Measurements from ENCODE around the gene KRT16. TPM values are rescaled to one million over a fixed set of nuclear protein-coding genes. Genes with fewer than 3 reads are reported as not detected.
"Not testable (repeated sequence)": the region's sequence is repeated elsewhere in the genome, so short reads cannot be mapped to it uniquely, and the experiment has no call there.

Gene KRT16
- total and polyA plus RNA-seq, 2 donors (not counting 3 experiments of a cell fraction or from before 2014, with no cell fraction given) = not detected

DNA sequence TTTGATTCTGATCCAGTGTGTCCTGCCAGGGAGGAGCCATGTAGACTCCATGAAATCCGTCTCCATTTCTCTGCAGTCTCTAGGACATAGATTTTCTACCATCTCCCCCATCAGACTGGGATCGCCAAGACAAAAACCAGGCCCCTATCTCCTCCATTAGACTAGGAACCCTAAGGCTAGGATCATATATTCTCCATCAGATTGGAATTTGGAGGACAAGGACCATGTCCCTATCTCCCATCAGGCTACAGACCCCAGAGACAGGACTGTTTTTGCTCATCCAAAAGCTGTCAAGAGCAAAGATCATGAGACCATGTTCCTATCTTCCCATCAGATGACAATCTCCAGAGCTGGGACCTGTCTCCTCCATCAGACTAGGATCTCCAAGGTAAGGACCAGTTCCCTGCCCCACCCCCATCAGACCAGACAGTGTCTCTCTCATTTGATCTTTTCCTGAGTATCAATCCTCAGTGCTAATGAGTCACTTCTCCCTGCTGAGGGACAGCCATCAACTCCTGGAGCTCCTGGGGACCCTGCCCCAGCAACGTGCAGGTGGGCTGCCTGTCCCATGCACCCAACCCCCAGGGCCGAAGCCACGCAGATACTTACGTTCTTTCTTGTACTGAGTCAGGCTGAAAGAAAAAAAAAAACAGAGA is 7.5 kb upstream of the KRT16 start:
- FAIRE-seq; H2AFZ ChIP-seq (ENCODE audit: low read depth, low read length); H3K79me2 ChIP-seq (ENCODE audit: control insufficient read depth, insufficient read depth, low read length); H3K36me3 ChIP-seq (ENCODE audit: control insufficient read depth in 2 of 2, extremely low read depth in 1 of 2, insufficient read depth in 2 of 2, low read length in 2 of 2); H3K4me3 ChIP-seq (replicated peaks in 1 of 3; ENCODE audit: insufficient read depth in 1 of 3, low read depth in 1 of 3, low read length in 3 of 3); intact Hi-C loops (cut with micrococcal nuclease); H3K4me1 ChIP-seq (ENCODE audit: control insufficient read depth, extremely low read depth, insufficient read depth, low read length); H3K27ac ChIP-seq (ENCODE audit: insufficient read depth, low read depth, low read length); DNase-seq (ENCODE audit: low read depth, low spot score); dilution Hi-C loops (cut with MboI; ENCODE audit: extremely low pct_ligation_motif_present, low sequenced_read_pairs); H3K9me3 ChIP-seq (replicated peaks; ENCODE audit: control insufficient read depth, insufficient read depth, low read length); H3K9ac ChIP-seq (replicated peaks; ENCODE audit: extremely low read depth, insufficient read depth, low read length); H3K4me2 ChIP-seq (ENCODE audit: insufficient read depth, low read length); H3K27me3 ChIP-seq (ENCODE audit: control insufficient read depth in 2 of 2, insufficient read depth in 2 of 2, low read length in 2 of 2); BruUV-seq (replicated peaks); H4K20me1 ChIP-seq (replicated peaks; ENCODE audit: control insufficient read depth, extremely low read depth, insufficient read depth, low read length); H3K9me1 ChIP-seq (replicated peaks; ENCODE audit: control insufficient read depth, extremely low read depth, insufficient read depth, low read length); POLR2A ChIA-PET: not testable (repeated sequence)
- CTCF ChIA-PET = interaction anchor here (0.8 to 1.5 kb wide), 3 partner anchors 18 to 71 kb away, joined by 3 to 5 read pairs (median 3); no protein-coding TSS in a partner anchor

- Histone ChIP-seq H2AFZ (ENCODE audit: low read depth, low read length) (no peak overlapping the region), H3K9me3 (replicated peaks; ENCODE audit: control insufficient read depth, insufficient read depth, low read length) (no peaks in the 10 kb centered on the region), H3K4me1 (ENCODE audit: control insufficient read depth, extremely low read depth, insufficient read depth, low read length) (no peaks in the 10 kb centered on the region), H3K9ac (replicated peaks; ENCODE audit: extremely low read depth, insufficient read depth, low read length) (no peak overlapping the region), H3K9me1 (replicated peaks; ENCODE audit: control insufficient read depth, extremely low read depth, insufficient read depth, low read length) (no peaks in the 10 kb centered on the region), H3K79me2 (ENCODE audit: control insufficient read depth, insufficient read depth, low read length) (no peaks in the 10 kb centered on the region), H3K27me3 (ENCODE audit: control insufficient read depth in 2 of 2, insufficient read depth in 2 of 2, low read length in 2 of 2) (no peaks in the 10 kb centered on the region), H3K27ac (ENCODE audit: insufficient read depth, low read depth, low read length) (no peak overlapping the region), H4K20me1 (replicated peaks; ENCODE audit: control insufficient read depth, extremely low read depth, insufficient read depth, low read length) (no peaks in the 10 kb centered on the region), H3K4me2 (ENCODE audit: insufficient read depth, low read length) (no peak overlapping the region), H3K36me3 (ENCODE audit: control insufficient read depth in 2 of 2, extremely low read depth in 1 of 2, insufficient read depth in 2 of 2, low read length in 2 of 2) (no peaks in the 10 kb centered on the region), H3K4me3 (replicated peaks in 1 of 3; ENCODE audit: insufficient read depth in 1 of 3, low read depth in 1 of 3, low read length in 3 of 3) (no peak overlapping the region)
- CTCF ChIA-PET = interaction anchor here (0.8 to 1.5 kb wide), 3 partner anchors 17 to 71 kb away, joined by 3 to 5 read pairs (median 3); no protein-coding TSS in a partner anchor
- no TSS peak for BruUV-seq (replicated peaks)
- TF ChIP-seq FOS (IDR thresholded peaks at IDR 0.05; ENCODE audit: borderline replicate concordance, insufficient read depth, low read length) (no peak), CTCF (IDR thresholded peaks at IDR 0.05; ENCODE audit: extremely low read depth in 1 of 2, insufficient read depth in 1 of 2, low read depth in 1 of 2, low read length in 2 of 2) (no peak), EZH2 (IDR thresholded peaks at IDR 0.05; ENCODE audit: borderline replicate concordance, low read depth, low read length, severe bottlenecking) (no peak), GATA2 (IDR thresholded peaks at IDR 0.05; ENCODE audit: insufficient read depth, insufficient read length, low read depth, low read length) (no peak), JUN (IDR thresholded peaks at IDR 0.05; ENCODE audit: borderline replicate concordance, insufficient read depth, insufficient read length, low read depth) (no peak), MAX (IDR thresholded peaks at IDR 0.05; ENCODE audit: insufficient read depth, insufficient read length) (no peak), POLR2AphosphoS5 (IDR thresholded peaks at IDR 0.05; ENCODE audit: insufficient read depth, low read depth, low read length) (no peak), POLR2A (IDR thresholded peaks at IDR 0.05; ENCODE audit: low read depth, low read length) (no peak), MYC (IDR thresholded peaks at IDR 0.05; ENCODE audit: low read depth, low read length) (no peak)
- DNase-seq (ENCODE audit: low read depth, low spot score) (no peak), FAIRE-seq (no peak)
- dilution Hi-C loops (cut with MboI; ENCODE audit: extremely low pct_ligation_motif_present, low sequenced_read_pairs) (no loop called here), intact Hi-C loops (cut with micrococcal nuclease) (no loop called here)
- POLR2A ChIA-PET = no interaction called here
Observed at GRCh38 chr17:41619036-41619926, 6.7 kb upstream of the KRT16 start.
